IMR-90 (cell line): ENCODE results near the gene PDZD2. TPM values are rescaled to one million over a fixed set of nuclear protein-coding genes. Genes with fewer than 3 reads are reported as not detected.

Experiments
- ATAC-seq: fragments of 200-7000 bp; cut with Tn5 transposase; 2 replicates; pipeline ENCODE4 v1.9.1; 2020; ENCODE audit warnings: low read depth, mild to moderate bottlenecking, moderate library complexity
- BruUV-seq: library from RNA; stranded (reverse); fragments of 400-500 nt; replicated peaks from 2 replicates; lab custom pipeline; 2021; lab: Mats Ljungman, UMichigan
- CTCF ChIA-PET: fragments of 300-600 bp; formaldehyde crosslinking; extraction: SDS; loops from one replicate; lab custom pipeline; 2021; ENCODE audit warnings: antibody characterized with exemption; lab: Yijun Ruan, JAX
- POLR2A ChIA-PET: fragments of 300-600 bp; sonication (Branson Sonifier 250); formaldehyde crosslinking; loops from one replicate; lab custom pipeline; 2022; ENCODE audit warnings: antibody characterized with exemption; ENCODE audit not compliant: unreplicated experiment; lab: Charles Lee
- DNase-seq: peaks from one replicate; pipeline ENCODE4 v3.0.0; 2013
- H2AFZ ChIP-seq: replicated peaks from 2 replicates; pipeline ENCODE3; 2013; ENCODE audit warnings: low read length, mild to moderate bottlenecking; ENCODE audit not compliant: poor library complexity
- H2AK5ac ChIP-seq: 2 replicates; pipeline ENCODE4 v1.6.1; 2013; ENCODE audit warnings: low read depth, low read length, inconsistent platforms
- H2AK9ac ChIP-seq: replicated peaks from 2 replicates; pipeline ENCODE3; 2013; ENCODE audit warnings: mild to moderate bottlenecking, low read depth, low read length, moderate library complexity; ENCODE audit not compliant: poor library complexity
- H2BK120ac ChIP-seq: 2 replicates; pipeline ENCODE4 v1.6.1; 2013; ENCODE audit warnings: low read depth, low read length, inconsistent platforms
- H2BK15ac ChIP-seq: 3 replicates; pipeline ENCODE4 v1.6.1; 2013; ENCODE audit warnings: low read depth, low read length, inconsistent platforms
- H2BK20ac ChIP-seq: 2 replicates; pipeline ENCODE4 v1.6.1; 2013; ENCODE audit warnings: low read depth, mild to moderate bottlenecking, inconsistent platforms, low read length, moderate library complexity
- H2BK5ac ChIP-seq: 2 replicates; pipeline ENCODE4 v1.6.1; 2013; ENCODE audit warnings: mild to moderate bottlenecking, low read depth, low read length, inconsistent platforms; ENCODE audit not compliant: poor library complexity, severe bottlenecking
- H3K14ac ChIP-seq: replicated peaks from 2 replicates; pipeline ENCODE4 v1.6.1; 2013; ENCODE audit warnings: low read depth, low read length, inconsistent platforms
- H3K18ac ChIP-seq: 2 replicates; pipeline ENCODE4 v1.6.1; 2013; ENCODE audit warnings: low read depth, low read length, control low read depth
- H3K23ac ChIP-seq: 2 replicates; pipeline ENCODE4 v1.6.1; 2013; ENCODE audit warnings: low read depth, low read length, inconsistent platforms
- H3K27ac ChIP-seq: 2 replicates; pipeline ENCODE4 v1.5.1; 2013; ENCODE audit warnings: mild to moderate bottlenecking, control low read depth, low read length; ENCODE audit not compliant: insufficient read depth
- H3K27me3 ChIP-seq: 2 replicates; pipeline ENCODE4 v1.6.1; 2013; ENCODE audit warnings: low read length; ENCODE audit not compliant: control insufficient read depth, insufficient read depth
- H3K36me3 ChIP-seq: 2 replicates; pipeline ENCODE4 v1.6.1; 2013; ENCODE audit warnings: low read length, mixed read lengths; ENCODE audit not compliant: control insufficient read depth, insufficient read depth
- H3K4ac ChIP-seq: 2 replicates; pipeline ENCODE4 v1.6.1; 2013; ENCODE audit warnings: low read depth, low read length, inconsistent platforms
- H3K4me1 ChIP-seq: 2 replicates; pipeline ENCODE4 v1.6.1; 2013; ENCODE audit warnings: low read length, mixed read lengths; ENCODE audit not compliant: control insufficient read depth, insufficient read depth
- H3K4me2 ChIP-seq: 2 replicates; pipeline ENCODE4 v1.6.1; 2013; ENCODE audit warnings: low read depth, mild to moderate bottlenecking, control low read depth, low read length, moderate library complexity
- H3K4me3 ChIP-seq: 2 replicates; pipeline ENCODE4 v1.5.1; 2013; ENCODE audit warnings: low read depth, mild to moderate bottlenecking, control low read depth, low read length, moderate library complexity; ENCODE audit not compliant: insufficient read depth
- H3K56ac ChIP-seq: 2 replicates; pipeline ENCODE4 v1.6.1; 2013; ENCODE audit warnings: low read length, inconsistent platforms; ENCODE audit not compliant: insufficient read depth; ENCODE audit errors: extremely low read depth
- H3K79me1 ChIP-seq, 2 experiments: 2 replicates each; pipeline ENCODE4 v1.6.1; 2013; ENCODE audit warnings: low read length in 2 of 2, inconsistent platforms in 1 of 2, low read depth in 1 of 2
- H3K9ac ChIP-seq: 2 replicates; pipeline ENCODE4 v1.6.1; 2013; ENCODE audit warnings: low read depth, low read length, control low read depth
- H3K9me1 ChIP-seq: 2 replicates; pipeline ENCODE4 v1.6.1; 2013; ENCODE audit warnings: low read length, inconsistent platforms; ENCODE audit not compliant: insufficient read depth
- H3K9me3 ChIP-seq: 2 replicates; pipeline ENCODE4 v1.6.1; 2013; ENCODE audit warnings: low read length; ENCODE audit not compliant: control insufficient read depth, insufficient read depth
- H4K20me1 ChIP-seq: 2 replicates; pipeline ENCODE4 v1.6.1; 2013; ENCODE audit warnings: low read length, inconsistent platforms; ENCODE audit not compliant: insufficient read depth
- H4K5ac ChIP-seq: 2 replicates; pipeline ENCODE4 v1.6.1; 2013; ENCODE audit warnings: mild to moderate bottlenecking, low read depth, low read length, control low read depth
- H4K8ac ChIP-seq, 2 experiments: 2 replicates each; pipeline ENCODE4 v1.6.1; 2013; ENCODE audit warnings: low read depth in 2 of 2, low read length in 2 of 2, control low read depth in 1 of 2, inconsistent platforms in 1 of 2
- H4K91ac ChIP-seq: 2 replicates; pipeline ENCODE4 v1.6.1; 2013; ENCODE audit warnings: low read depth, low read length, inconsistent platforms; ENCODE audit not compliant: insufficient read depth
- BHLHE40 ChIP-seq: fragments of 150-350 bp; IDR thresholded peaks from 2 replicates; pipeline ENCODE4 v1.6.1; 2016; ENCODE audit warnings: mild to moderate bottlenecking, low read depth, low read length
- CTCF ChIP-seq: conservative IDR thresholded peaks from 2 replicates; pipeline ENCODE4 v1.5.1; 2012; ENCODE audit warnings: mild to moderate bottlenecking, low read depth, low read length, improper control_type of control experiment
- MAZ ChIP-seq: IDR thresholded peaks from 2 replicates; pipeline ENCODE4 v1.6.1; 2012; ENCODE audit warnings: low read depth, mild to moderate bottlenecking, low read length, improper control_type of control experiment, moderate library complexity, borderline replicate concordance
- MXI1 ChIP-seq: IDR thresholded peaks from 2 replicates; pipeline ENCODE4 v1.6.1; 2012; ENCODE audit warnings: low read depth, mild to moderate bottlenecking, low read length, moderate library complexity, borderline replicate concordance
- NFE2L2 ChIP-seq: fragments of 150-350 bp; IDR thresholded peaks from 2 replicates; pipeline ENCODE4 v1.6.1; 2016; ENCODE audit warnings: low read depth, mild to moderate bottlenecking, low read length
- SMC3 ChIP-seq: fragments of 150-350 bp; IDR thresholded peaks from 2 replicates; pipeline ENCODE4 v1.6.1; 2016; ENCODE audit warnings: low read depth, mild to moderate bottlenecking, antibody characterized with exemption, low read length, moderate library complexity
- USF2 ChIP-seq: fragments of 150-350 bp; IDR thresholded peaks from 2 replicates; pipeline ENCODE4 v1.6.1; 2017; ENCODE audit warnings: mild to moderate bottlenecking, antibody characterized with exemption, low read length, low read depth
- WGBS, 2 experiments: methylation state at CpG; one replicate each; pipeline versions ENCODE4 v1.1.5 to v1.1.7; 2013; ENCODE audit warnings: missing lambda C conversion rate in 2 of 2; ENCODE audit not compliant: insufficient read length in 1 of 2; ENCODE audit errors: extremely low coverage in 2 of 2; 5-methylcytosine and 5-hydroxymethylcytosine counted together
- dilution Hi-C: fragments of 300-500 bp; cut with HindIII; formaldehyde crosslinking; loops from one replicate; pipeline ENCODE4 v1.14.3; 2018; ENCODE audit warnings: low sequenced_read_pairs; ENCODE audit not compliant: unreplicated experiment
- in situ Hi-C: fragments of 300-500 bp; cut with MboI; formaldehyde crosslinking; loops from 3 replicates; pipeline ENCODE4 v1.14.3; 2019; ENCODE audit warnings: low sequenced_read_pairs, inconsistent platforms, mixed read lengths
- intact Hi-C: fragments of 100-400 bp; cut with micrococcal nuclease; formaldehyde crosslinking; loops from 2 replicates; pipeline ENCODE4 v1.10.0; 2022
- polyA plus RNA-seq, 3 experiments: library from polyadenylated mRNA; depleted of rRNA; stranded (reverse); fragments of >200 nt; gene quantifications; 2 replicates each; pipeline ENCODE4 v1.2.3, GENCODE V29; 2012; ENCODE audit warnings: low replicate concordance in 1 of 3
- total RNA-seq: library from RNA; depleted of rRNA; stranded (reverse); fragments of >200 nt; gene quantifications from 2 replicates; pipeline ENCODE4 v1.2.3, GENCODE V29; 2012

PDZD2 gene
- total and polyA plus RNA-seq, 2 of the 4 experiments (the other 2 are of a cell fraction), result under 0.01 to 0.02 TPM

- Histone ChIP-seq H4K5ac (no peak overlapping the region), H2AK9ac (no peak overlapping the region), H2AFZ (no peak overlapping the region), H4K20me1 (no peaks in the 10 kb centered on the region), H3K9ac (no peak overlapping the region), H3K56ac (no peak overlapping the region), H3K36me3 (no peaks in the 10 kb centered on the region), H2BK20ac (no peak overlapping the region), H3K4me2 (no peak overlapping the region), H2BK120ac (no peak overlapping the region), H3K4me1 (no peaks in the 10 kb centered on the region), H3K4me3 (no peak overlapping the region), H2BK15ac (no peak overlapping the region), H3K27ac (no peak overlapping the region), H3K9me1 (no peaks in the 10 kb centered on the region), H3K23ac (no peak overlapping the region), H3K14ac (no peak overlapping the region), H3K4ac (no peak overlapping the region), H2AK5ac (no peak overlapping the region), H4K91ac (no peak overlapping the region), H3K18ac (no peak overlapping the region), H3K27me3 (peaks cover 6% of the 10 kb centered on the region), H3K79me1 (no peaks in the 10 kb centered on the region), H4K8ac (no peak overlapping the region), H3K9me3 (no peaks in the 10 kb centered on the region), H2BK5ac (no peak overlapping the region)
- WGBS, 2 experiments, result no CpG with 5 or more reads among the region's 3 CpGs
- intact Hi-C loops, result no loop called here
- BruUV-seq, result no TSS peak
- ATAC-seq (no peak), DNase-seq (no peak)
- ChIA-PET POLR2A (no interaction called here), CTCF (no interaction called here)
- dilution Hi-C loops, result no loop called here
- in situ Hi-C loops, result no loop called here
- TF ChIP-seq SMC3 (no peak), MXI1 (no peak), MAZ (no peak), USF2 (no peak), CTCF (no peak), NFE2L2 (no peak), BHLHE40 (no peak)
These were observed 91.2 kb downstream of the PDZD2 start for GRCh38 chr5:31730139-31730538.
